GM21529 (cell line): ENCODE measurements around the gene SUGP1.
"Not testable (repeated sequence)": the region's sequence is repeated elsewhere in the genome, so short reads cannot be mapped to it uniquely, and the experiment has no call there.

ENCODE experiments used
- ATAC-seq: cut with Tn5 transposase; IDR thresholded peaks from one replicate; pipeline ENCODE4 v1.9.1; 2021; ENCODE audit not compliant: unreplicated experiment

Gene SUGP1

DNA sequence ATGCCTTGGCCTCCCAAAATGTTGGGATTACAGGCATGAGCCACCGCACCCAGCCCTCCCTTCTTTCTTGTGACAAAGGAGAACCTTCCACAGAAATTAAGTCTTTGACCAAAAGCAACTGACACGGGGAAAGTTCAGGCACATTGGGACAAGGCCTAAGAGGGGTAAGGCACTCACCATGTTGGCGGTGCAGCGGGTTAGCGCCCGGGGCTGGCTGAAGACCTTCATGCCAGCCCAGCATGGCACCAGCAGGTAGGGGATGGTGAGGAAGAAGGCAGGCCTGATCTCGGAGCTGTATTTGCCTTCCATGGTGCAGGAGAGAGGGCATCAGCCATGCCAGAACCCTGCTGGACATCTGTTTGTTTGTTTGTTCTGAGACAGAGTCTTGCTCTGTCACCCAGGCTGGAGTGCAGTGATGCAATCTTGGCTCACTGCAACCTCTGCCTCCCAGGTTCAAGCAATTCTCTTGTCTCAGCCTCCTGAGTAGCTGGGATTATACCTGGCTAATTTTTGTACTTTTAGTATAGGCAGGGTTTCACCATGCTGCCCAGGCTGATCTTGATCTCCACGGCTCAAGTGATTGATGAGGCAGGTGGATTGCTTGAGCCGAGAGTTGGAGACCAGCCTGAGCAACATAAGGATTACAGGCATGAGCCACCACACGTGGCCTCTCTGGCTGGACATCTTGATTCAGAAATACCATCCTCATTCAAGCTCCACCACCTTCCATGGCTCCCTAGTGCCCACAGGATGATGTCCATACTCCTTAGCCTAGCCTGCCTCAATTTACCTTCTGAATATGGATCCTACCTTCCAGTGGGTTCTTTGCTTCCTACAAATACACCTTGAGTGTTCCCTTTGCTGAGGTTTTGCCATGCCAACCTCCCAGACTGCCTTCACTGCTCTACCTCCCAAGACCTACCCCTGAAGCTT lies 51.6 kb downstream of the SUGP1 start:
- no peak for ATAC-seq

DNA sequence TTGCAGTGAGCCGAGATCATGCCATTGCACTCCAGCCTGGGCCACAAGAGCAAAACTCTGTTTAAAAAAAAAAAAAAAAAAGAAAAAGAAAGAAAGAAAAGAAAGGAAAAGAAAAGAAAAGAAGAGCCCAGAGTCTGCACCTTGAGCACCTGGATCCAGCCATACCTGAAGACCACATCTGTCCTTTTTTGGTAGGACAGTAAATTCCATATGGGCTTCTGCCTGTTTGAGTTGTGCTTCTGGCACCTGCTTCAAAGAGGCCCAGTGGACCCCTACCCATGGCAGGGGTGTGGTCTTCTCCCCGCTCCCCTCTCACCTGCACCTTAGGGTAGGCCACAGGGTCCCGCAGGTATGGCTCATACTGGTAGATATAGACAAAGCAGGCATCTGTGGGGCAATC lies 53.0 kb downstream of the SUGP1 start:
- ATAC-seq, result no peak

DNA sequence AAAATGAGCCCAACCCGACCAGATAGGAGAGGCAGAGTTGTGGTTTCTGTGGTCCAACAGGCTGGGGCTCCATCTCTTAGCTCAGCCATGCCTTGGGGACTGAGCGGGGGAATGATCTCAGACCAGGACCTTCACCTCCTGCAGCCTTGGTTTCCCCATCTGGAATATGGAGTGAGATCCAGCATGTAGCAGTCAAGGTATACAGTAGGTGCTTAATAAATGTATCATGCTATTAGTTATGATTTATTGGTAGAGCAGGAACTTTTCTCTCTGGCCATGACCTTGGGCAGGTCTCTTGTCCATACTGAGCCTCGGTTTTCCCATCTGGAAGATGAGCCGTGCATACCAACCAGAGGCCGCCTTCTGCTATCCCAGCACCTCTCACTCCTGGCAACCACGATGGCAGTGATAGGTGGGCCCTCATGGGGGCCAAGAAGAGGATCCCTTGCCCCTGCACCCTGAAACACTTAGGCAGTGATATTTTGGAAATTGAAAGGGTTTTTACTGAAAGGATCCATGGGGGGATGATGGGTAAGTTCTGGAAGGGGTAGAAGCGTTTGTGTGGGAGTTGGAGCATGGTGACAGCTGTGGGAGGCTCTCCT lies 56.3 kb downstream of the SUGP1 start:
- ATAC-seq, result no peak

DNA sequence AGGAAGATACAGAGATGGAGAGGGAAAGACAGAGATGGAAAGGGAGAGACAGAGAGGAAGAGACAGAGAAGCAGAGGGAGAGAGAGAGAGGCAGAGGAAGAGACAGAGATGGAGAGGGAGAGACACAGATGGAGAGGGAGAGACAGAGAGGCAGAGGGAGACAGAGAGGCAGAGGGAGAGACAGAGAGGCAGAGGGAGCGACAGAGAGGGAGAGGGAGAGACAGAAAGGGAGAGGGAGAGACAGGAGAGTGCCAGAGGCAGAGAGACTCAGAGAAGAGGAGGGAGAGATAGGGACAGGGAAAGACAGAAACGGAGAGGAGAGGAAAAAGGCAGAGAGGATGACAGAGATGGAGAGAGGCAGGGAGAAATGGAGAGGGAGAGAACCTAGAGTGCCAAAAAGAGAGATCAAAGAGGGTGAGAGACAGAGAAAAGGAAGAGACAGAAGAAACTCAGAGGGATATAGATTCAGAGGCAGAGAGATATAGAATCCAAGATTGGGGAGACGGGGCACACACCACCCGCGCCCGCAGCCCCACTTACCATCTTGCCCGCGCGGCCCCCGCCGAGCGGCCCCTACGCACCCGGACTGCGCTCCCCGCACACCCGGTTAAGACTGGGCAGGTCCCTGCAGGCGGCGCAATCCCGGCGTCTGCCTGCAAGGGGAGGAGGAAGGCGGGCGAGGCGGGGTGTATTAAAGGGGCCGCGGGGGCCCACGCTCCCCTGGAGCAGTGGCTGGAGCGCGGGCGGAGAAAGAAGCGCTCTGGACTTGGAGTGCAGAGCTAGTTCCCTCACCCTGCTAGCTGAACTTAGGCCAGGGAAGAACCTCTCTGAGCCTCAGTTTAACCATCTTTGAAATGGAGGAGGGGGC lies 57.9 kb downstream of the SUGP1 start:
- ATAC-seq, result no peak

DNA sequence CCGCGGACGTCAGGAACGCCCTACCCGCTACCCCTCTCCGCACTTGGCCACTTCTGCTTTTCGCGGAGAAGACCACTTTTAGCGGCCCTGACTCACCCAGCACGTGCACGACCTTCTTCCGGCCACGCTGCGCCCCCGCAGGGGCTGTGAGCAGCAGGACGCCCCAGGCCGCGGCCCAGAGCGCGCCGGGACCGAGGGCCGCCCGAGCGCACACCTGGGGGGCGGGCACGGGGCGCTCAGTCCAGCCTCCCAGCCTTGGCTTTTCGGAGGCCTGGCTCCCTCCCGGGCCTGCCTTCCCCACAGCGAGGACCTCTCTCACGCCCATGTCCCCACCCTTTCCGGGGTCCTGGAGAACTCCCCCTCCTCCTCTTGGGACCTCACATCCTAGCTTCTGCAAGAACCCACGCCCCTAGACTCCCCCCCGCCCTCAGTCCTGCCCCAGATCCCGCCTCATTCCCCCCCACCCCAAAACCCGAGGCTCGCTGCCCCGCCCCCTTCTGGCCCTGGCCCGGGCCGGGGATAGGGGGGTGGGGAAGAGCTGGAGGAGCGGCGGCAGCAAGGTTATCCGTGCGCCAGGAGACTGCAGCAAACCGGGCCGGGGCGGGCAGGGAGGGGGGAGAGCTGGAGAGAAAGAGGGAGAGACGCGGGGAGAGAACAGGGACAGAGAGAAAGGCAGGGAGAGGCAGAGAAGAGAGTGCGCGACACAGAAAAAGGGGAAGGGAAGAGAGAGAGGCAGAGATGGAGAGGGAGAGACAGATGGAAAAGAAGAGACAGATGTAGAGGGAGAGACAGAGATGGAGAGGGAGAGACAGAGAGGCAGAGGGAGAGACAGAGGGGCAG lies 58.7 kb downstream of the SUGP1 start:
- no peak for ATAC-seq

DNA sequence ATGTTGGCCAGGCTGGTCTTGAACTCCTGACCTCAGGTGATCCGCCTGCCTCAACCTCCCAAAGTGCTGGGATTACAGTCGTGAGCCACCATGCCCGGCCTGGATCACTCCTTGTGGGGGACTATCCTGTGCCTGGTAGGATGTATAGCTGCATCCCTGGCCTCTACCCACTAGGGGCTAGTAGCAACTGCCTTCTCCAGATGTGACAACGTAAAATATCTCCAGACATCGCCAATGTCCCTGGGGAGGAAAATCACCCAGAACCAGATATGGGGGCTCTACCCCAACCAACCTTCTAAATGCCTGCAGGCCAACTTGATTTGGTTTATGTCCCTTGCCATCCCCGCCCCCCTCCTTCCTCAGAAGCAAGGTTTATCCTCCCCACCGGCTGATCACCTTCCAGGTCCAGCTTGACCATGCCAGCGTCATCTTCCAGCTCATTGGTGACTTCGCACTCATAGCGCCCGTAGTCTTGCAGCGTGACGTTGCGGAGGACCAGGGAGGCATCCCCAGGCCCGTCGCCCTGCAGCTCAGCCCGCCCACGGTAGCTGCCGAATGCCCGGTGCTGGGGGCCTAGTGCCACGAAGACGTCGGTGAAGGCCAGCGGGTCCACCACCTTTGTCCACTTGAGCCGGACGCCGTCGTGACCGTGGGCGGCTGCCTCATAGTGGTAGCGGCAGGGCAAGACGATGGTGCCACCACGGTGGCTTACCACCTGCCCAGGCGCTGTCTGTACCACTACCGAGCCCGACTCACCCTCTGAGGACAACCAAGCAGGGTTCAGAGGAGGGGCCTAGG lies 59.7 kb downstream of the SUGP1 start:
- ATAC-seq, result no peak

DNA sequence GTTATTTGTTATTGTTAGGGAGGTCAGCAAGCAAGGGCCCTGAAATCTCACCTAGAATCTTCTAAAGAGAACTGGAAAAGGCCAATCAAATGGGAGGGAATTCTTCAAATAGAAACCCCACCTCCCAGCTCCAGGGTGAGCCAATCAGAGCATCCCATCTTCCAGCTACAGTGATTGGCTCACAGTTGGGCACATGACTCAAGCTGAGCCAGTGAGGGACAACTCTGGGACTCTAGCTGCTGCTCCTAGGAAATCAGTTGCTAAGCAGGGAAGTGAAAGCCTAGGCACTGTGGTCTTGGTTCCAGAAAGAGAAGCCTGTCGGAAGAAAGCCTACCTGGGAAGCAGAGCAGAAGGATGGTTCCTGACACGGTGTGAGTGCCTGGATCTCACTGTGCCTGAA lies 60.6 kb downstream of the SUGP1 start:
- ATAC-seq, result no peak

DNA sequence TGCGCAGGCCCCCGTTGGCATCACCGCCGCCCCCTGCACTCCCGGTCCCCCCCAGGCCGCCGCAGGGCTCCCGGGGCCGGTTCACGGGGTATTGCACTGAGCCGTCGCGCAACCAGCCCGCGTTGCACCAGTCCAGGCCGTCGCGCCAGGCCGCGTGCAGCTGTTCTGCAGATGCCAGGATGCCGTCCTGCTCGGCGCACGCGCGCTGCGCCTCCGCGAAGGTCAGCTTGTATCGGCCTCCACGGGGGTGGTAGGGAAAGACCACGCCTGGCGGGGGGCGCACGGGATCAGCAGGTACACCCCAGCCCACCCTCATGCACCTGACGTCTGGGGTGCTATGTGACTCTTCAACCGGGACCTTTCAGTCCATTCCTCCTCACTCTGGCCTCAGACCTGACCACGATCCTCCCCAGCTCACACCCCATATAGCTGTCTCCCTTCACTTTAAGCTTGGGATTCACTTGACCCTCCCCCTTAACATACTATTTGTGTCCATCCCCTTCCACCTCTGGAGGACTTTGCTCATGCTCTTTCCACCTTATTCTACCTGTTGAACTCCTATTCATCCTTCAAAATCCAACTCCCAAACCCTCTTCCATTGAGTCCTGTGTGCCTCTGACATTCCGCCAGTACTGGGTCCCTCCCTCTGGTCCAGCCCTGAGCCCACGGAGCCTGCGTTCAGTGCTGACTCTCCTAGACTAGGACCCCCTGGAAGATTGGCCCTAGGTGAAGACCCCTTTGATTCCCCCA lies 61.5 kb downstream of the SUGP1 start:
- no peak for ATAC-seq

DNA sequence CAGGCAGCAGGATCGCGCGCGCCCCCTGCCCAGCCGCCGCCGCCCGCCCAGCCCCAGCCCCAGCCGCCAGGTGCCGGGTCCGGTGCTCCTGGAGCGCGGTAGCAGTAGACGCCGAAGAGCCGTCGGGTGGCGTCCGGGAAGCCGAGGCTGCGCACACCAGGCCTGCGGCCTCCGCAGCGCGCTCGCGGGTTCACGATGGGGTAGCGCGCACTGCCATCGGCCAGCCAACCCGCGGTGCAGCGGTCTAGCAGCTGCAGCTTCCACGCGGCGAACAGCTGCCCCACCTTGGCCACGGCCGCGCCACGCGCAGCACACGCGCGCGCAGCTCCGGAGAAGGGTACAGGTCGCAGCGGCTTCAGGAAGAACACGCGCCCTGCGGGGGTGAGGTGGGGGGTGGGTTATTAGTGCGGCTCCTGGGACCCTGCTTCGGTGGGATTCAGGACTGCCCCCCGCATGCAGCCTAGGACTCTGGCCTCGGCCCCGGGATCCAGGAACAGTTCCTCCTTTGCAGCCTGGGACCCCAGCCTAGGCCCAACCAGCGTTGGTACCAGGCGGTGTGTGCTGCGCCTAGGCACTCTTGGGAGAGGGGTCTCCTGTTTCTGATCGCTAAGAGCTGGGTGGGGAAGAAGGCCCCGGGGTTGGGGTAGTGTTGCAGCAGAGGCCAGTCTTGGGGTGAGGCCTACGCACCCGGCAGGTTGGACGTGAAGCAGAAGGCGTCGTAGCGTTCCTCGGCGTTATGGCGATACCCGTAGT lies 62.3 kb downstream of the SUGP1 start:
- no peak for ATAC-seq

DNA sequence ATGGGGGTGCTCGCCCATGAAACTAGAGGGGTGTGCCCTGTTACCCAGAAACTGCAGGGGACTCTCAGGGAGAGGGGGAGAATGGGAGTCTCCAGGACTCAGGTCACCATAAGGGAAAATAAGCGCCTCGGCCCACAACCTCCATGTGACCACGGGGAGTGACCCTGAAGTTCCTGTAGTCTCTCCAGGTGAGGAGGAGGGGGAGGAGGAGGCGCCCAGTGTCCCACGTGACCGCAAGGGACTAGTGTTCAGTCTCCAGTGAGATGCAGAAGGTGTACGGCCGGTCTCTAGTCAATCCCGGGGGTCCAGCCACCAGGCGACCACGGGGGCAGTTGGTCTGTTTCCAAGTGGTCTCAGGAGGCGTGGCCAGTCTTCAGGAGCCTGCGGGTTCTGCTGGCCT lies 63.2 kb downstream of the SUGP1 start:
- no peak for ATAC-seq

DNA sequence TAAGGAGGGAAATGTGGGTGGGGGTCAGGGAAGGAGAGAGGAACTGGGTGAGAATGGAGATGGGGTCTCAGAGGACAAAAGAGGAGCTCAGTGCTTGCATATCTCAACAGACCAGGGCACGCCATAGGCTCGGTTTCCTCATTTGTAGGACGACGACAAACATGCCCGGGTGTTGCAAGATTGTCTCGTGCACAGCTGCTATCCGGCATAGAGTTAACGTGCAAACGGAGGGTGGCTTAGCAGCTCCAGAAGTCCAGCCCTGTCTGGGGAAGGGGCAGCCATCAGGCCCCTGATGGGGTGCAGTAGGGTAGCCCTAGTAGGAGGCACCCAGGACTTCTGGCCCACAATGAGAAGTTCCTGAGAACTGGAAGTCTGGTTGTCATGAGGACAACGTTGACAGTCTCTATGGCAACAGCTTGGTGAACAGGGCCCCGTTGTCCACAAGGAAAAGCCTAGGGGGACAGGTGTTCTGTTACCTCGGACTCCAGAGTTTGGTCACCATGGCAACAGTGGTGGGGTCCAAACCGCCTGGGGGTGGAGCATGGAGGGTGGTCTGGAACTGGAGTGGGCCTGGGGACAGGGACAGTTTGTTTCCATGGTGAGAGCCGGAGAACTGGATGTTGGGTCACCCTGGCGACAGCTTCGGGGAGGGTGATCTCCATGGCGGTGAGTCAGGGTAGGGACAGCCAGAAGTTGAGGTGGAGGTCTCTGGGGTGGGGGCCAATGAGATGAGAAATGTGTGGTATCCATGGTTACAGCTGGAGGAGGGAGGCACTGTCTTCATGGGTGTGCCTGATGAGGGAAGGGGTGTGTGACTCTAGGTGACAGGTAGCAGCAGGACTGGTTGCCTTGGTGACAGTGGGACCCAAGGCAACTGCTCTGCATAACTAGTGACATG lies 64.0 kb downstream of the SUGP1 start:
- no peak for ATAC-seq

DNA sequence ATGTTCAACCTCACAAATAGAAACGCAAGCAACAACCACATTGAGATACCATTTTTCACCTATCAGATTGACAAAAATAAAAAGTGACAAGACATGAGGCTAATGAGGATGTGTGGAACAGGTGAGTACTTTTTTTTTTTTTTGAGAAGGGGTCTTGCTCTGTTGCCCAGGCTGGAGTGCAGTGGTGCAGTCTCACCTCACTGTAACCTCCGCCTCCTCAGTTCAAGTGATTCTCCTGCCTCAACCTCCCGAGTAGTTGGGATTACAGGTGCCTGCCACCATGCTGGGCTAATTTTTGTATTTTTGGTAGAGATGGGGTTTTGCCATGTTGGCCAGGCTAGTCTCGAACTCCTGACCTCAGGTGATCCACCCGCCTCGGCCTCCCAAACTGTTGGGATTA lies 66.9 kb downstream of the SUGP1 start:
- not testable (repeated sequence) for ATAC-seq

DNA sequence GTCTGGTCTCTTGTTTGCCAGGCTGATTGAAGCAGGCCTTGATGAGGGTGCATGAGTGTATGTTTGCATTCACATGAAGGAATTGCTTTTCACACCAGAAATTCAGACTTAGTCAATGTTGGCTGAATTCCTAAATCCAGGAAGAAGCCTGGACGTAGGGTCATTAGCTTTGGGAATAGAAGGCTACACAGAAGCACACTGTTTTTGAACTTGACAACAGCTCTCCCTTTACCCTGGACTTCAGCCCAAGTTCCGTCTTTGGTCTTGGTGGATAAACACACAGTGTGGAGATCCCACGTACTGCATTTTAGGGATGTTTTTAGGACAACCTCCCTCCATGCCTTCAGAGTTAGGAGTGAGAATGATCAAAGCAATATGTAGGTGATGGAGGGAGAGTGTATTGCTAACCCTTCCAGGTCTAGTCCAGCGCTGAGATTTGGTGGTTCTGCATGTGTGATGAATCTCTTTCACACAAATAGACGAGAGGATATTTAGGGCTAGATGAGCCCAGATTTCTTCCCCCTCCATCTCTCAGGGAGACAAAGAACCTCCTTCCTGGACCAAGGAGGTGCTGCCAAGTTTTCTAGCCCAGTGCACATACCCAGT lies 70.0 kb downstream of the SUGP1 start:
- no peak for ATAC-seq

DNA sequence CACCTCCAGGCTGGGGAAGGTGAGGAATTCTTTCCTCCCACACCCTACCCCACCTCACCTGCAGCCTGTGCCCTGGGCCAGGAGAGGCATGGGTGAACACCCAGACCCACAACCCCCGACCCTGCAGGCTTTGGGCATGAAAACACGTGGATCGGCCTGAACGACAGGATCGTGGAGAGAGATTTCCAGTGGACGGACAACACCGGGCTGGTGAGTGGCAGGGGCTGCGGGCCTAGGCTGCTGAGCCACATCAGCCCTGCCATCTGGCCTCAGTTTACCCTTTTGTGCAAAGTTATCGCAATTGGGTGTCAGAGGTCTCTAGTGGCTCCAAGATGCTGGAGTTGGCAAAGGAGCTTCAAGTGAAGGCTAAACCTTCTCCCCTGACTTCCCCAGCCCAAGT lies 79.8 kb downstream of the SUGP1 start:
- no peak for ATAC-seq

DNA sequence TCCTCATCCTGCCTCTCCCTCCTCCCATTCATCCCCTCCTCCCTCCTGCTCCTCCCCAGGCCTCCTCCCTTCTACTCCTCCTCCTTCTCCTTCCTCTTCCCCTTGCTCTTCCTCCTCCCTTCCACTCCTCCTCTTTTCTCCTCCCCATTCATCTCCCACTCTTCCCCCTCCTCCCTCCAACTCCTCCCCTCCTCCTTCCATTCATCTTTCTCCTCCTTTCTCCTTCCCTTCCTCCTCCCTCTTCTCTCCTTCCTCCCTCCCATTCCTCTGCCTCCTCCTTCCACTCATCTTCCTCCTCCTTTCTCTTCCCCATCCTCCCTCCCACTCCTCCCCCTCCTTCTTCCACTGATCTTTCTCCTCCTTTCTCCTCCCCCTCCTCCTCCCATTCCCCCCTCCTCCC lies 80.6 kb downstream of the SUGP1 start:
- ATAC-seq, result no peak

DNA sequence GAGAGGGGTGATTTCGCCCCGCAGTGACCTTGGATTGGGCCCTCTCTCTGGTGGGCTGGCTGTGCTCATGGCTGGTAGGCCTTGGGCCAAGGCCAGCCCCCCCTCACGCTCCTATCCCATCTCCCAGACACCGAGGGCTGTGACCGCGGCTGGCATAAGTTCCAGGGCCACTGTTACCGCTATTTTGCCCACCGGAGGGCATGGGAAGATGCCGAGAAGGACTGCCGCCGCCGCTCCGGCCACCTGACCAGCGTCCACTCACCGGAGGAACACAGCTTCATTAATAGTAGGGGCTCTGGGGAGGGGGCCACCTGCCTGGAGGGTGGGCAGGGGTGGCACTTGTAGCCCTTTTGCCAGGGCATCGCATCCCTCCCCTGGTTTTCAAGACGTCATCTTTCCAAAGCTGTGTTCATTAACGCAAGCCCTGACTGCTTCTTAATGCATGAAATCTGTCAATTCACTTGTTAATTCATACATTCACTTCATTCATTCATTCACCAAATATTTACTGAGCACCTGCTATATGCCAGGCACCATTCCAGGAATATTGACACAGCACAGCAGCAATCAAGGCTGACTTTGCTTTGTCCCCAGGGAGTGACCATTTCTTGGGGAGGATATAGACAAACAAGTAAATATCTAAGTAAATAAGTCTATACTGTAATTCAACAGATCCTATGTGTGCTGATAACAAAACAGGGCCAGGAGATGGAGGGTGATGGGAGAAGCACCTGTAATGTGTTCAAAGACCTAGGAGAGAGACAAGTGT lies 82.0 kb downstream of the SUGP1 start:
- no peak for ATAC-seq
